ENCODE data around the gene FGF23.
A peak's percentile ranks its signal among the peaks of the same experiment; 100 is the strongest.
"Not testable (repeated sequence)": the region's sequence is repeated elsewhere in the genome, so short reads cannot be mapped to it uniquely, and the experiment has no call there.

FGF23 gene

GRCh38 chr12:4379405-4379804 lies at the start of gene FGF23:
Gene FGF23, minus strand, starts transcription at chr12:4379712. Its CDS starts 130 bp downstream, at chr12:4379582.
- no peak for DNase-seq

GRCh38 chr12:4424422-4424821 lies 44.9 kb upstream of the FGF23 start:
- DNase-seq: no peak

- DNase-seq: no peak
These were observed 44.1 kb upstream of the FGF23 start for GRCh38 chr12:4423528-4424195.

GRCh38 chr12:4422985-4423384 lies 43.5 kb upstream of the FGF23 start:
- DNase-seq: no peak

DNA sequence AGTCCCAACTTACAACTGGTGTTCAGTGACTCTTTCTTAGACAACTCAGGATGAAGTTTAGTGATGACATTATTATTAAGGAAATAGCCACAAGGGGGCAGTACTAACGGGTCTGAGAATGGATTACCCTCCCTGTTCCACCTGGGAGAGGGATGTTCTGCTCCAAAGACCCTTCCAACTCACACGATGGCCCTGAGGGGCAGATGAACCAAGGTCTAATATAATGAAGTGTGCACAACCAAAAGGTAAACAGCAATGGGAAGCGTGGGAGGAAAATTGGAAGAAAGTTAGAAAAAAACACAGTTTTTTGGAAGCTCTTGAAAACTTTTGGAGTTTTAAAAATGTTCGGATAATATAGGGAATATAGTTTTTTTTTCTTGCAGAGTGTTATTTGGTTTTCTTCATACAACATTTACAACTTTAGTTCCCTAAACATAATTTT lies 42.1 kb upstream of the FGF23 start:
- peak; percentile 29 for DNase-seq

DNA sequence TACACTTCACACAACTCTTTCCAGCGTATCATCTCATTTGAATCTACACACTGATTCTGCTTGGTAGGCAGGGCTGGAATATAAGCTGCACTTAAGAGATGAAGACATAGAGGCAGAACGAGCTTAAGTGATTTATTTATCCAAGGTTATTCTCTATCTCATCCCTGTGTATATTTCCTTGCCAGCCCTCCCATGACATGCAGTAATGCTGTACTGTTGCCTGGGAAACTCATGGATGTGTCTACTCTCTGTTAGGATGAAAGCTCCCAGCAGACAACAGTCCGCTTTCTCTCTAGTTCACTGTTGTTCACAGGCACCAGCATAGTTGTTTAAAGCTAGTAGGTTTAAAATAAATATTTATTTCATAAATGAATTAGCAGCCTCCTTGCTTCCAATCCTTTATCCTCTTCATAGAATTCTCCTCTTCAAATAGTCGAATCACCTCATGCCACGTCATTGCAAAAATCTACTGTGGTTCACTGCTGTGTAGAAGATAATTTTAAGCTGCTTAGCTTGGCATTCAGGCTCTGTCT lies 40.7 kb upstream of the FGF23 start:
- no peak for DNase-seq

DNA sequence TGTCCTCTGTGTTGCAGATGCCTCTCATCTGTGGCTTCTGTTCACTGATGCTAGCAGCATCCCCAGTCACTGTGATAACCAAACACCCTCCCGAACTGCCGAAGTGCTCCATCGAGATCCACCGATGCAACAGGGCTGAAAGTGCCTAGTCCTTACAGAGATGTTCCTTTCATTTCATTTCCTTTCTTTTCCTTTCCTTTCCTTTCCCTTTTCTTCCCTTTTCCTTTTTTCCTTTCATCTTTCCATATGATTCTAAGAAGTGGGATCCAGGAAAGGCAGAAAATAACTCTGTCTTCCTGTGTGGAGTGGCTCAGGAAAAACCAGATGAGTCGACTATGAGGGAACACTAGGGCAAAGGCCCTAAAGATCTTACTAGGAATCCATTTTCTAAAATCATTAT lies 39.4 kb upstream of the FGF23 start:
- no peak for DNase-seq

GRCh38 chr12:4417936-4418335 lies 38.4 kb upstream of the FGF23 start:
- no peak for DNase-seq

GRCh38 chr12:4417455-4417854 lies 37.9 kb upstream of the FGF23 start:
- DNase-seq: no peak

DNA sequence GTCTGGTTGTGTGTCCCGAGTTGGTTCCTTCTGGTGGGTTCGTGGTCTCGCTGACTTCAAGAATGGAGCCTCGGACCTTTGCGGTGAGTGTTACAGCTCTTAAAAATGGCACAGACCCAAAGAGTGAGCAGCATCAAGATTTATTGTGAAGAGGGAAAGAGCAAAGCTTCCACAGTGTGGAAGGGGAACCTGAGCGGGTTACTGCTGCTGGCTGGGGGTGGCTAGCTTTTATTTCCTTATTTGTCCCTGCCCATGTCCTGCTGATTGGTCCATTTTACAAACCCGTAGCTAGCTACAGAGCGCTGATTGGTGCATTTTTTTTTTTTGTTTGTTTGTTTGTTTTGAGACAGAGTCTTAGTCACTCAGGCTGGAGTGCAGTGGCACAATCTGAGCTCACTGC lies 36.8 kb upstream of the FGF23 start:
- DNase-seq: no peak

DNA sequence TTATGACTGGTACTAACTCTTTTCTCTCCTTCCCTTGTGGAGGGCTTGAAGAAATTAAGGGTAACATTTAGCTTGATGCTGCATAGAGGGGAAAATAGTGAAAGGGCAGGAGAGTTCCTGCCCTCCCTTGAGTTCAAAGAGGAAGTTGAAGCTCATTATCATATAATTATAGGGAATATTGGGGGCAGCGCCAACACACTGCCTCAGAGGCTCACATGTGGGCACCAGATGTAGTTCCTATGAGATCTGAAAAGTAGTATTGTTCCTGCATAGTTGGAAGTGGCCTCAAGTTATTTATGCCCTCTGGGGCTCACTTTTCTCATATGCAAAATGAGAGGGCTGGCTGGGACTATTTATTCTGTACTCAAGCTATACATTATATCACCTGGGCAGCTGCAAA lies 33.0 kb upstream of the FGF23 start:
- DNase-seq: no peak

DNA sequence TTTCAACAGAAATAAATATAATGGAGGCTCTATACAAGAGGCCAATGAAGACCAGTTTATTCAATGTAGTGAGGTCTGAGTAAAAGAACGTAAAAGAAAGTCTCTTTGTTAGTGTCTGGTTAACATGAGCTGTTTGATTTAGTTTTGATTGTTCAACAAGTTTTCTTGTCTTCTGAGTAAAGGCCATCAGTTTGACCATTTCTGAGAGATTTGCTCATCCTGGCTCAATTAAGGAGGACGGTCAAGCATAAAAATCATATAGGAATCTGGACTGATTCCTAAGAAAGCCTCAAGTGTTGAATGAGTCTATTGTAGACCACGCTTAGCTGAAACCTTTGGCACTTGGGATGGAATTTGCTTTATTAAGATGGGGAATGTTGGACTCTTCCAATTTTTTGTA lies 32.5 kb upstream of the FGF23 start:
- no peak for DNase-seq

DNA sequence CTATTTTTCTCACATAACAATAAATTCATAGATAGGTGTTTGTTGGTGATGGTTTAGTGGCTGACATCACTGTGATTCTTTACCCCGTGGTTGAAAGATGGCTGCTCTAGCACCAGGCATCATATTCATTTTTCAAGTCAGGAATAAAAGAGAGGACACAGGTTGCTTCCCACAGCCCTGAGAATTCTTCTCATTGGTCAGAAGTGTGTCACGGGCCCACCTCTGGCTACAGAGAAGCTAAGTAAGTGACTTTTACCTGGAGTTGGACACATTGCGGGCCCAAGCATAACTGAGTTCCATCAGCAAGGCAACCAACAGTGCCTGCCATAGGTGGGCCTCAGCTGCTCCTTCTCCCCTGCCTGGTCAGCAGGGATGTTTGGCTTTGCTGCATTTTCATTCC lies 27.6 kb upstream of the FGF23 start:
- DNase-seq: no peak

DNA sequence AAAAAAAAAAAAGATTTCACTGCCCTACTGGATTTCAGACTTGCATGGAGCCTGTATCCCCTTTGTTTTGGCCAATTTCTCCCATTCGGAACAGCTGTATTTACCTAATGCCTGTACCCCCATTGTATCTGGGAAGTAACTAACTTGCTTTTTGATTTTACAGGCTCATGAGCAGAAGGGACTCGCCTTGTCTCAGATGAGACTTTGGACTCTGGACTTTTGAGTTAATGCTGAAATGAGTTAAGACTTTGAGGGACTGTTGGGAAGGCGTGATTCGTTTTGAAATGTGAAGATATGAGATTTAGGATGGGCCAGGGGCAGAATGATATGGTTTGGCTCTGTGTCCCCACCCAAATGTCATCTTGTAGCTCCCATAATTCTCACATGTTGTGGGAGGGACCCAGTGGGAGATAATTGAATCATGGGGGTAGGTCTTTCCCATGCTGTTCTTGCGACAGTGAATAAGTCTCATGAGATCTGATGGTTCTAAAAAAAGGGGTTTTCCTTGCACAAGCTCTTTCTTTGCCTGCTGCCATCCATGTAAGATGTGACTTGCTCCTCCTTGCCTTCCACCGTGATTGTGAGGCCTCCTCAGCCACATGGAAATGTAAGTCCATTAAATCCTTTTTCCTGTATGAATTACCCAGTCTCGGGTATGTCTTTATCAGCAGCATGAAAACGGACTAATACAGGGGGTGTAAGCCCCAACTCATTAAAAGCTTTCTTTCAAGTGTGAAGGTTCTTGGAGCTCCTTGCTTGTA lies 25.5 kb upstream of the FGF23 start:
- DNase-seq: not testable (repeated sequence)

- no peak for DNase-seq
These were observed 23.5 kb upstream of the FGF23 start for GRCh38 chr12:4402996-4403395.

DNA sequence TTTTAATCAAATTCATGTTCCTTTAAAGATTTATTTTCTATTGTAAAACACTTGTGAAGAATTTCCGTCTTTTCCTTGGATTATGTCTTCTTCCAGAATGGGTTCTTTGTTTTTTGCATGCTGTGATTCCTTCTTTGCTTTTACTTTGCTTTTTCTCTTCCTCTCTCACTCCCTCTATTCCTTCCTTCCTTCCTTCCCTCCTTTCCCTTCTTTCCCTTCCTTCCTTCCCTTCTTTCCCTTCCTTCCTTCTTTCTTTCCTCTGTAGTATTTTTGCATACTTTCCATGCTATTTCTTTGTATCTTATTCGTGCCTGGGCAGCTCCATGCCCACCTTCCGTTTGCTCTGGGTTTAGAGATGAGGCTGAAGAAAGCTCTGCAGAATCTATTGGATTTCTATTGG lies 21.6 kb upstream of the FGF23 start:
- no peak for DNase-seq

GRCh38 chr12:4395818-4396217 lies 16.3 kb upstream of the FGF23 start:
- DNase-seq: no peak

DNA sequence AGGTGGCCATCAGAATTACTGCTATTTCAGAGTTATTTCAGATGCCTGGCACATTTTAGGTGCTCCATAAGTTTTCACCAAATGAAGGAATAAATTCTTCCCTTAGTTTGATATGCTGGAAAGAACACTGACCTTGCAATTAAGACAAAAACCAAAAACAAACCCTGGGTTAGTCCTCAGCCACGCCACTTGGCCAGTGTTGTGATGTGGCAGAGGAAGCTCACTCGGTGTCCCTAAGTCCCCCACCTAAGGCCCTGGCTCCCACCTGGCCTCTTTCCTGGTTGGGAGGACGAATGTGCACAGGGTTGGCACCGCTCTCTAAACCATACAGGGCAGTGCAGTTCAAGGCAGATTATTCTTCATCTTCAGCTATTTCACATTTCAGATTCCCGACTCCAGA lies 13.7 kb upstream of the FGF23 start:
- no peak for DNase-seq

- DNase-seq: no peak
These were observed 12.8 kb upstream of the FGF23 start for GRCh38 chr12:4392223-4392742.

DNA sequence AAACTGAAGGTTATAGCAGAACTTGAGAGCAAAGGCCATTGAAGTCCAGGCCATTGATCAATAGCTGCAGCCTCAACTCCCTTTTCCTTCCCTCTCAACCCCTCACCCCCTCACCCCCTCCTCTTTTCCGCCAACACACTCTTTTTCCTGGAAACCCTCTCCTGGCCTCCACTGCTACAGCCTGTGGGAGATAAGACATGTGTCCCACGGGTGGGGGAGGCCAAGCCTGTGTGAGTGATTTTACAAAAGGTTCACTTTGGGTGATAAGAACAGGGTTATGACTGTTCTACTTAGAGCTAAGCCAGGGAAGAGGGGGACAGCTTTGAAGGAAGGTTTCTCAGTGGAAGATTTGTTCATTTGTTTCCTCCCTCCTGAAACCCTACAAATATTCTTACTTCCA lies 9.2 kb upstream of the FGF23 start:
- DNase-seq: no peak

DNA sequence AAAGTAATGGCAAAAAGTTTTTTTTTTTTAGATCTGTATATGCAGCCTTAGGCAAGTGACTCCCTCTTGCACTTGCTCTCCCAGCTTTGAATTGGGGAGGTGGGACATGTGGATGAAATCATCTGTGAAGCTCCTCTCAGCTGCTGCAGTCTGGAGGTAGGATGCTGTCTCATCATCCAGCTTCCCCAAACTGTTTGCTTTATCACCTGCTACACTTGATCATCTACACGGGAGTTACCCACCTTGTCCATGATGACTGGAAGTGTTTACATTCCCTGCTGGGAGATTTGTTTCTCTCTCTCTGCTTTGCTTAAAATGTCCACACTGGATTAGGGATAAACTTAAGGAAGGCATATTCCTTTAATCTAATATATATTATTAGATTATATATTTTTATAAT lies 8.5 kb upstream of the FGF23 start:
- no peak for DNase-seq

DNA sequence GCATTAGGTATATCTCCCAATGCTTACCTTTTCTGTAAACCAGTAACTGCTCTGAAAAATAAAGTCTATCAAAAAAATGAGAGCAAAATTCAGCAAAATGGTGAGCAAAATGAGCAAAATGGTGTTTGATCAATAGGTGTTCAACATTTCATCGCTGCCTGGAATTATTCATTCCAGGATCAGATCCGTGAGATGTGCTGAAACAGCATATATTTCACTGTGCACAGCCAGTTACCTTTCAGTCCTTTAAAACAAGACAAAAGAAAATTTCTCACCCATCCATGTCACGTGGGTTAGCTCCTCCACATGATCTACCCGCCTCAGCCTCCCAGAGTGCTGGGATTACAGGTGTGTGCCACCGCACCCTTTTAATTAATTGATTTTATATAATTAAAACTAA lies 8.1 kb upstream of the FGF23 start:
- DNase-seq: no peak

DNA sequence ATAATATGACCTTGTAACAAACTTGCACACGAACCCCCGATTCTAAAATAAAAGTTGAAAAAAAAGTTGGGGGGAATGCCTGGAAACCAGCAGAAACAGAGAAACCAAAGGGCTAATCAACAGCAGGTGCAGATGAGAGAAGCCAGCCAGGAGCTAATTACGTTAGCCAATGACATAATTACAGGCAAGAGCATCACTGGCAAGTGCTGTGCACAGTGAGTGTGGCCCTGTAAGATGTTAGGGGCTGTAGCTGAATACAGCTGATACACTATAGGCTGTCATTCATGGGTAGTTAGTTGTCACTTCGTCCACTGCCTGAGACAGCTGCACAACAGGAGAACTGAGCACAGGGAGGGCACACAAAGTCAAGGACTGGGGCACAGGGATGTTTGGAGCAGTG lies 7.3 kb upstream of the FGF23 start:
- no peak for DNase-seq

GRCh38 chr12:4383304-4383865 lies 3.9 kb upstream of the FGF23 start:
- DNase-seq: no peak

All from stimulated activated CD8-positive, alpha-beta memory T cell treated with anti-CD3 and anti-CD28 coated beads, Interleukin-4, amount 100 ng/mL, for 48 hours (primary cell).